ENCODE measurements around the gene ASTN2.

Gene ASTN2

GRCh38 chr9:116656501-116656971 is 758.3 kb downstream of the ASTN2 start:
- H3K4me1 ChIP-seq (ENCODE audit: insufficient read depth, low read length, severe bottlenecking): no peaks in the 10 kb centered on the region
- no peak overlapping the region for H3K4me3 ChIP-seq (ENCODE audit: low read depth, low read length, poor library complexity, severe bottlenecking)
- no peak for TF ChIP-seq CTCF (IDR thresholded peaks at IDR 0.05; ENCODE audit: low read length)
- H3K9me2 ChIP-seq (ENCODE audit: low read depth, low read length): no peaks in the 10 kb centered on the region
- no peak overlapping the region for H3K9ac ChIP-seq (ENCODE audit: low read length)
- no peaks in the 10 kb centered on the region for H4K20me1 ChIP-seq (ENCODE audit: insufficient read depth, low read length)
- no peaks in the 10 kb centered on the region for H3F3A ChIP-seq (ENCODE audit: insufficient read depth, low read length)
- no peaks in the 10 kb centered on the region for H3K36me3 ChIP-seq (ENCODE audit: insufficient read depth, low read length)
- H3K27me3 ChIP-seq (ENCODE audit: insufficient read depth, low read length): no peaks in the 10 kb centered on the region
- H3K27ac ChIP-seq (ENCODE audit: low read depth, low read length, poor library complexity, severe bottlenecking): no peak overlapping the region
- H2AFZ ChIP-seq (ENCODE audit: low read length): no peak overlapping the region
- no peaks in the 10 kb centered on the region for H3K79me2 ChIP-seq (ENCODE audit: insufficient read depth, low read length)
- no peaks in the 10 kb centered on the region for H3K9me3 ChIP-seq (ENCODE audit: low read length)
- H3K4me2 ChIP-seq (ENCODE audit: low read length): no peak overlapping the region

GRCh38 chr9:116654059-116654355 is 760.9 kb downstream of the ASTN2 start:
- no peak overlapping the region for H3K4me3 ChIP-seq (ENCODE audit: low read depth, low read length, poor library complexity, severe bottlenecking)
- no peak overlapping the region for H3K4me2 ChIP-seq (ENCODE audit: low read length)
- H3K27ac ChIP-seq (ENCODE audit: low read depth, low read length, poor library complexity, severe bottlenecking): no peak overlapping the region

GRCh38 chr9:116653348-116654058 is 761.4 kb downstream of the ASTN2 start:
- Histone ChIP-seq H2AFZ (ENCODE audit: low read length) (no peak overlapping the region), H3K9me3 (ENCODE audit: low read length) (no peaks in the 10 kb centered on the region), H4K20me1 (ENCODE audit: insufficient read depth, low read length) (no peaks in the 10 kb centered on the region), H3K27ac (ENCODE audit: low read depth, low read length, poor library complexity, severe bottlenecking) (no peak overlapping the region), H3F3A (ENCODE audit: insufficient read depth, low read length) (no peaks in the 10 kb centered on the region), H3K79me2 (ENCODE audit: insufficient read depth, low read length) (no peaks in the 10 kb centered on the region), H3K36me3 (ENCODE audit: insufficient read depth, low read length) (no peaks in the 10 kb centered on the region), H3K4me2 (ENCODE audit: low read length) (no peak overlapping the region), H3K9ac (ENCODE audit: low read length) (no peak overlapping the region), H3K4me1 (ENCODE audit: insufficient read depth, low read length, severe bottlenecking) (no peaks in the 10 kb centered on the region), H3K4me3 (ENCODE audit: low read depth, low read length, poor library complexity, severe bottlenecking) (no peak overlapping the region), H3K27me3 (ENCODE audit: insufficient read depth, low read length) (no peaks in the 10 kb centered on the region), H3K9me2 (ENCODE audit: low read depth, low read length) (no peaks in the 10 kb centered on the region)
- TF ChIP-seq EZH2 (IDR thresholded peaks at IDR 0.05; ENCODE audit: borderline replicate concordance, low read length) (no peak), CTCF (IDR thresholded peaks at IDR 0.05; ENCODE audit: low read length) (no peak)

More at GRCh38 chr9:116654059-116654355, 760.9 kb downstream of the ASTN2 start:
- Histone ChIP-seq H3K79me2 (ENCODE audit: insufficient read depth, low read length) (no peaks in the 10 kb centered on the region), H2AFZ (ENCODE audit: low read length) (no peak overlapping the region), H4K20me1 (ENCODE audit: insufficient read depth, low read length) (no peaks in the 10 kb centered on the region), H3K9me3 (ENCODE audit: low read length) (no peaks in the 10 kb centered on the region), H3K9ac (ENCODE audit: low read length) (no peak overlapping the region), H3K9me2 (ENCODE audit: low read depth, low read length) (no peaks in the 10 kb centered on the region), H3F3A (ENCODE audit: insufficient read depth, low read length) (no peaks in the 10 kb centered on the region), H3K27me3 (ENCODE audit: insufficient read depth, low read length) (no peaks in the 10 kb centered on the region), H3K4me1 (ENCODE audit: insufficient read depth, low read length, severe bottlenecking) (no peaks in the 10 kb centered on the region), H3K36me3 (ENCODE audit: insufficient read depth, low read length) (no peaks in the 10 kb centered on the region)
- TF ChIP-seq EZH2 (IDR thresholded peaks at IDR 0.05; ENCODE audit: borderline replicate concordance, low read length): no peak
- TF ChIP-seq CTCF (IDR thresholded peaks at IDR 0.05; ENCODE audit: low read length): no peak

Measured in OCI-LY1 (cell line).